ENCODE results near the gene CYLD. TPM values are rescaled to one million over a fixed set of nuclear protein-coding genes. Genes with fewer than 3 reads are reported as not detected.

Gene CYLD
- total and polyA plus RNA-seq, 11 donors, result 7.5 to 68.8 (median 38.8) TPM

GRCh38 chr16:50842013-50842505, 100.2 kb downstream of the CYLD start:
- Histone ChIP-seq H3K27me3 (peaks cover 5 to 31% (median 12%) of the 10 kb centered on the region in 9 donors), H3K4me3 (no peak overlapping the region), H3K9me3 (no peaks in the 10 kb centered on the region), H3K36me3 (no peaks in the 10 kb centered on the region), H3K4me1 (peaks cover 0 to 14% (median 0%) of the 10 kb centered on the region in 12 donors), H3K27ac (no peak overlapping the region)
- ATAC-seq, result no peak
- no peak for TF ChIP-seq CTCF (IDR thresholded peaks at IDR 0.05)
- TF ChIP-seq POLR2A (IDR thresholded peaks at IDR 0.05), result no peak
- WGBS, 4 donors, result 84 to 87% (median 86%) methylated on average over 17 of the region's 17 CpGs
- intact Hi-C loops (cut with DNase I), result no loop called here
- no peak for DNase-seq

GRCh38 chr16:50842589-50842988, 100.7 kb downstream of the CYLD start:
- Histone ChIP-seq H3K36me3 (no peaks in the 10 kb centered on the region), H3K27me3 (peaks cover 5 to 31% (median 12%) of the 10 kb centered on the region in 9 donors), H3K4me3 (no peak overlapping the region), H3K4me1 (peaks cover 0 to 14% (median 0%) of the 10 kb centered on the region in 12 donors), H3K27ac (no peak overlapping the region), H3K9me3 (no peaks in the 10 kb centered on the region)
- ATAC-seq (no peak), DNase-seq (no peak)
- 86 to 92% (median 89%) methylated on average over 4 of the region's 4 CpGs for WGBS, 4 donors
- TF ChIP-seq CTCF (IDR thresholded peaks at IDR 0.05) (no peak), POLR2A (IDR thresholded peaks at IDR 0.05) (no peak)
- intact Hi-C loops (cut with DNase I), result no loop called here

- no peaks in the 10 kb centered on the region for H3K9me3 ChIP-seq
- WGBS, 4 donors, result 63 to 69% (median 69%) methylated on average over 5 of the region's 5 CpGs
- intact Hi-C loops (cut with DNase I), result no loop called here
Measured at GRCh38 chr16:50844840-50845239, 103.0 kb downstream of the CYLD start.

GRCh38 chr16:50845296-50845695, 103.4 kb downstream of the CYLD start:
- Histone ChIP-seq H3K9me3 (no peaks in the 10 kb centered on the region), H3K4me1 (peaks cover 0 to 14% (median 0%) of the 10 kb centered on the region in 12 donors), H3K36me3 (no peaks in the 10 kb centered on the region), H3K27ac (no peak overlapping the region), H3K27me3 (peaks cover 0 to 24% (median 12%) of the 10 kb centered on the region in 9 donors), H3K4me3 (no peak overlapping the region)
- DNase-seq, result no peak
- intact Hi-C loops (cut with DNase I), result no loop called here
- no peak for TF ChIP-seq CTCF (IDR thresholded peaks at IDR 0.05)
- TF ChIP-seq POLR2A (IDR thresholded peaks at IDR 0.05), result no peak
- WGBS, 4 donors, result 78 to 84% (median 81%) methylated on average over 2 of the region's 2 CpGs
- ATAC-seq, result no peak

More at GRCh38 chr16:50844840-50845239, 103.0 kb downstream of the CYLD start:
- H3K36me3 ChIP-seq, result no peaks in the 10 kb centered on the region
- DNase-seq, result no peak
- no peak overlapping the region for H3K27ac ChIP-seq
- no peak for TF ChIP-seq POLR2A (IDR thresholded peaks at IDR 0.05)
- no peak for TF ChIP-seq CTCF (IDR thresholded peaks at IDR 0.05)
- H3K4me3 ChIP-seq, result no peak overlapping the region
- peaks cover 4 to 28% (median 12%) of the 10 kb centered on the region in 9 donors for H3K27me3 ChIP-seq
- H3K4me1 ChIP-seq, result peaks cover 0 to 14% (median 0%) of the 10 kb centered on the region in 12 donors
- no peak for ATAC-seq

Measured in heart left ventricle (tissue), 16 donors.